ENCODE measurements around the gene TET3. TPM values are rescaled to one million over a fixed set of nuclear protein-coding genes. Genes with fewer than 3 reads are reported as not detected.
A peak's percentile ranks its signal among the peaks of the same experiment; 100 is the strongest.

TET3 gene
- total RNA-seq, 2 donors from 2014 or later = 23.5 to 26.3 TPM

GRCh38 chr2:74000666-74001065 is 16.0 kb downstream of the TET3 start:
- no peaks in the 10 kb centered on the region for H3K27me3 Mint-ChIP-seq (ENCODE audit: insufficient read depth)
- no peak for DNase-seq
- no peaks in the 10 kb centered on the region for H3K27me3 ChIP-seq (ENCODE audit: control insufficient read depth, insufficient read depth, low read length, poor library complexity, severe bottlenecking)
- WGBS, 2 experiments (ENCODE audit: insufficient coverage in 1 of 2, insufficient read length in 1 of 2) = 88 to 94% methylated on average over 5 of the region's 5 CpGs
- peak overlapping the region; percentile 8 for H3K27ac Mint-ChIP-seq
- TF ChIP-seq, protein P1, sequence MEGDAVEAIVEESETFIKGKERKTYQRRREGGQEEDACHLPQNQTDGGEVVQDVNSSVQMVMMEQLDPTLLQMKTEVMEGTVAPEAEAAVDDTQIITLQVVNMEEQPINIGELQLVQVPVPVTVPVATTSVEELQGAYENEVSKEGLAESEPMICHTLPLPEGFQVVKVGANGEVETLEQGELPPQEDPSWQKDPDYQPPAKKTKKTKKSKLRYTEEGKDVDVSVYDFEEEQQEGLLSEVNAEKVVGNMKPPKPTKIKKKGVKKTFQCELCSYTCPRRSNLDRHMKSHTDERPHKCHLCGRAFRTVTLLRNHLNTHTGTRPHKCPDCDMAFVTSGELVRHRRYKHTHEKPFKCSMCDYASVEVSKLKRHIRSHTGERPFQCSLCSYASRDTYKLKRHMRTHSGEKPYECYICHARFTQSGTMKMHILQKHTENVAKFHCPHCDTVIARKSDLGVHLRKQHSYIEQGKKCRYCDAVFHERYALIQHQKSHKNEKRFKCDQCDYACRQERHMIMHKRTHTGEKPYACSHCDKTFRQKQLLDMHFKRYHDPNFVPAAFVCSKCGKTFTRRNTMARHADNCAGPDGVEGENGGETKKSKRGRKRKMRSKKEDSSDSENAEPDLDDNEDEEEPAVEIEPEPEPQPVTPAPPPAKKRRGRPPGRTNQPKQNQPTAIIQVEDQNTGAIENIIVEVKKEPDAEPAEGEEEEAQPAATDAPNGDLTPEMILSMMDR (conservative IDR thresholded peaks at IDR 0.05) = no peak
- H3K4me1 Mint-ChIP-seq = peaks cover 42% of the 10 kb centered on the region
- no peak overlapping the region for H3K4me3 Mint-ChIP-seq
- no peak overlapping the region for H3K4me3 ChIP-seq (ENCODE audit: low read length)
- H3K4me1 ChIP-seq (ENCODE audit: control insufficient read depth, insufficient read depth, low read length) = peaks cover 19% of the 10 kb centered on the region
- H3K9me3 Mint-ChIP-seq = no peaks in the 10 kb centered on the region
- H3K9me3 ChIP-seq (ENCODE audit: control insufficient read depth, low read length) = no peaks in the 10 kb centered on the region
- no peak overlapping the region for H3K9ac ChIP-seq (ENCODE audit: extremely low read depth, low read length, poor library complexity, severe bottlenecking)
- peaks cover under 1% of the 10 kb centered on the region for H3K36me3 ChIP-seq (ENCODE audit: control insufficient read depth, insufficient read depth, low read length)
- H3K27ac ChIP-seq (ENCODE audit: low read depth, low read length) = no peak overlapping the region
- H3K36me3 Mint-ChIP-seq (ENCODE audit: low read depth) = peaks cover 10% of the 10 kb centered on the region

DNA sequence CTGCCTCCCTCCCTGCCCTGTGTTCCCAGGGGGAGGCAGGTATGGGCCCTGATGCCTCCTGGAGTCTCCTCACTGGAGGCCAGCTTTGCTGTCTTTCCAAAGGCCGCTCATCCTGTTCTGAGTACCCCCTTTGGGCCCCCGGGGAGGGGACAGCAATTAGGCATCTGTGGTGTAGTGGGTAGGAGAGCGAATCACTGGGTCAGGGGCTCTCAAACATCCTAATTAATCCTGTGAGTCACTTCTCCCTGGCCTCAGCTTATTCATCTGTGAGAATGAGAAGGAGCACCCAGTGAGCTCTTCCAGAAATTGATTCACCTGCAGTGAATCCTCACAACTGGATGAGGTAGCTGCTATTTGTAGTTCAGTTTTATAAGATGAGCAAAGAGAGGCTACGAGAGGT is 16.4 kb downstream of the TET3 start:
- H3K27me3 Mint-ChIP-seq (ENCODE audit: insufficient read depth) = no peaks in the 10 kb centered on the region
- H3K4me3 ChIP-seq (ENCODE audit: low read length) = no peak overlapping the region
- H3K36me3 ChIP-seq (ENCODE audit: control insufficient read depth, insufficient read depth, low read length) = no peaks in the 10 kb centered on the region
- 86 to 100% methylated on average over 1 to 4 of the region's 4 CpGs for WGBS, 2 experiments (ENCODE audit: insufficient coverage in 1 of 2, insufficient read length in 1 of 2)
- peaks cover 22% of the 10 kb centered on the region for H3K4me1 ChIP-seq (ENCODE audit: control insufficient read depth, insufficient read depth, low read length)
- H3K27me3 ChIP-seq (ENCODE audit: control insufficient read depth, insufficient read depth, low read length, poor library complexity, severe bottlenecking) = no peaks in the 10 kb centered on the region
- TF ChIP-seq, protein P1 (conservative IDR thresholded peaks at IDR 0.05) = no peak
- H3K36me3 Mint-ChIP-seq (ENCODE audit: low read depth) = peaks cover 10% of the 10 kb centered on the region
- peaks cover 47% of the 10 kb centered on the region for H3K4me1 Mint-ChIP-seq
- no peak overlapping the region for H3K27ac ChIP-seq (ENCODE audit: low read depth, low read length)
- no peaks in the 10 kb centered on the region for H3K9me3 Mint-ChIP-seq
- no peak for DNase-seq
- no peak overlapping the region for H3K27ac Mint-ChIP-seq
- no peaks in the 10 kb centered on the region for H3K9me3 ChIP-seq (ENCODE audit: control insufficient read depth, low read length)
- H3K9ac ChIP-seq (ENCODE audit: extremely low read depth, low read length, poor library complexity, severe bottlenecking) = no peak overlapping the region
- H3K4me3 Mint-ChIP-seq = no peak overlapping the region

- TF ChIP-seq, protein P1 (conservative IDR thresholded peaks at IDR 0.05) = peak; percentile 18
- Histone ChIP-seq H3K9me3 (ENCODE audit: control insufficient read depth, low read length) (no peaks in the 10 kb centered on the region), H3K36me3 (ENCODE audit: control insufficient read depth, insufficient read depth, low read length) (no peaks in the 10 kb centered on the region), H3K4me3 (ENCODE audit: low read length) (no peak overlapping the region), H3K27me3 (ENCODE audit: control insufficient read depth, insufficient read depth, low read length, poor library complexity, severe bottlenecking) (no peaks in the 10 kb centered on the region), H3K9ac (ENCODE audit: extremely low read depth, low read length, poor library complexity, severe bottlenecking) (no peak overlapping the region), H3K4me1 (ENCODE audit: control insufficient read depth, insufficient read depth, low read length) (peaks cover 28% of the 10 kb centered on the region), H3K27ac (ENCODE audit: low read depth, low read length) (no peak overlapping the region)
- Mint-ChIP-seq H3K27ac (no peak overlapping the region), H3K4me1 (peaks cover 54% of the 10 kb centered on the region), H3K27me3 (ENCODE audit: insufficient read depth) (no peaks in the 10 kb centered on the region), H3K36me3 (ENCODE audit: low read depth) (peaks cover 10% of the 10 kb centered on the region), H3K4me3 (peak overlapping the region; percentile 72), H3K9me3 (no peaks in the 10 kb centered on the region)
- 18 to 26% methylated on average over 10 to 23 of the region's 24 CpGs for WGBS, 2 experiments (ENCODE audit: insufficient coverage in 1 of 2, insufficient read length in 1 of 2)
- DNase-seq = no peak
These were observed 17.2 kb downstream of the TET3 start for GRCh38 chr2:74001781-74002504.
